Tibial artery (tissue), 4 donors: ENCODE measurements around the gene MED16.

Source experiments
- DNase-seq, 2 donors: peaks; one replicate each; pipeline ENCODE4 v3.0.0-alpha.2; 2019
- H3K27ac ChIP-seq, 2 donors: fragments of 200-600 bp; sonication (generic) in 1 of 2; 1 replicate in 1 of 2; 2 replicates in 1 of 2; pipeline ENCODE4 v1.5.1; 2018 to 2019; ENCODE audit warnings: mild to moderate bottlenecking in 1 of 2
- H3K27me3 ChIP-seq, 2 donors: fragments of 200-600 bp; sonication (generic) in 1 of 2; one replicate each; pipeline versions ENCODE4 v1.5.1 to v1.6.0; 2016 to 2019
- H3K36me3 ChIP-seq, 3 donors: fragments of 200-600 bp; sonication (generic) in 2 of 3; one replicate each; pipeline ENCODE4 v1.5.1; 2016 to 2019; ENCODE audit warnings: mild to moderate bottlenecking in 2 of 3
- H3K4me1 ChIP-seq, 4 donors: fragments of 200-600 bp; sonication (generic) in 2 of 4; 1 replicate in 3 of 4; 2 replicates in 1 of 4; pipeline ENCODE4 v1.5.1; 2016 to 2019
- H3K4me3 ChIP-seq, 2 donors: fragments of 200-600 bp; sonication (generic) in 1 of 2; 1 replicate in 1 of 2; 2 replicates in 1 of 2; pipeline ENCODE4 v1.5.1; 2018 to 2019; ENCODE audit warnings: mild to moderate bottlenecking in 2 of 2
- H3K9me3 ChIP-seq, 3 donors: fragments of 200-600 bp; sonication (generic) in 1 of 3; one replicate each; pipeline ENCODE4 v1.5.1; 2016 to 2019
- CTCF ChIP-seq, 2 experiments: fragments of 200-600 bp in 1 of 2; fragments of 450-650 bp in 1 of 2; IDR thresholded peaks; one replicate each; pipeline ENCODE4 v1.5.1; 2017 to 2019; ENCODE audit warnings: antibody characterized with exemption in 2 of 2, mild to moderate bottlenecking in 1 of 2, moderate library complexity in 1 of 2
- intact Hi-C: fragments of 100-400 bp; cut with DNase I; formaldehyde crosslinking; loops from one replicate; pipeline ENCODE4 v1.15.0; 2023; ENCODE audit warnings: low total_unique reads

The MED16 gene

GRCh38 chr19:899336-900042 is 6.5 kb upstream of the MED16 start:
- H3K4me1 ChIP-seq, result peaks cover 0 to 7% (median 0%) of the 10 kb centered on the region in 4 donors
- H3K27me3 ChIP-seq, result no peaks in the 10 kb centered on the region
- H3K36me3 ChIP-seq, result peaks cover 0 to 49% (median 35%) of the 10 kb centered on the region in 3 donors
- intact Hi-C loops, result no loop called here
- H3K4me3 ChIP-seq, result no peak overlapping the region
- DNase-seq, result no peak
- no peak overlapping the region for H3K27ac ChIP-seq
- no peak for TF ChIP-seq CTCF (IDR thresholded peaks at IDR 0.05)
- no peaks in the 10 kb centered on the region for H3K9me3 ChIP-seq

- H3K4me1 ChIP-seq, result peaks cover 0 to 7% (median 2%) of the 10 kb centered on the region in 4 donors
- H3K27ac ChIP-seq, result no peak overlapping the region
- no peaks in the 10 kb centered on the region for H3K9me3 ChIP-seq
- H3K4me3 ChIP-seq, result no peak overlapping the region
- DNase-seq, result no peak
- intact Hi-C loops, result no loop called here
- H3K36me3 ChIP-seq, result peaks cover 0 to 49% (median 35%) of the 10 kb centered on the region in 3 donors
- no peaks in the 10 kb centered on the region for H3K27me3 ChIP-seq
- TF ChIP-seq CTCF (IDR thresholded peaks at IDR 0.05), result no peak
These were observed 5.7 kb upstream of the MED16 start for GRCh38 chr19:898663-899062.

- H3K4me1 ChIP-seq, result peaks cover 0 to 5% (median 1%) of the 10 kb centered on the region in 4 donors
- no peak for DNase-seq
- H3K27me3 ChIP-seq, result no peaks in the 10 kb centered on the region
- no peaks in the 10 kb centered on the region for H3K9me3 ChIP-seq
- peaks cover 0 to 49% (median 35%) of the 10 kb centered on the region in 3 donors for H3K36me3 ChIP-seq
- no peak for TF ChIP-seq CTCF (IDR thresholded peaks at IDR 0.05)
- H3K4me3 ChIP-seq, result no peak overlapping the region
- intact Hi-C loops, result no loop called here
- no peak overlapping the region for H3K27ac ChIP-seq
These were observed 4.6 kb upstream of the MED16 start for GRCh38 chr19:897442-898039.

GRCh38 chr19:896999-897398 is 4.0 kb upstream of the MED16 start:
- no peaks in the 10 kb centered on the region for H3K27me3 ChIP-seq
- peaks cover 0 to 11% (median 3%) of the 10 kb centered on the region in 4 donors for H3K4me1 ChIP-seq
- H3K36me3 ChIP-seq, result peaks cover 0 to 48% (median 35%) of the 10 kb centered on the region in 3 donors
- DNase-seq, result no peak
- H3K4me3 ChIP-seq, result no peak overlapping the region
- TF ChIP-seq CTCF (IDR thresholded peaks at IDR 0.05), result no peak
- intact Hi-C loops, result no loop called here
- H3K27ac ChIP-seq, result no peak overlapping the region
- H3K9me3 ChIP-seq, result no peaks in the 10 kb centered on the region

- DNase-seq, result no peak
- TF ChIP-seq CTCF (IDR thresholded peaks at IDR 0.05), result no peak
These were observed 3.4 kb upstream of the MED16 start for GRCh38 chr19:896434-896833.

More at GRCh38 chr19:896434-896833, 3.4 kb upstream of the MED16 start:
- intact Hi-C loops, result no loop called here
- no peaks in the 10 kb centered on the region for H3K9me3 ChIP-seq
- H3K4me3 ChIP-seq, result no peak overlapping the region
- H3K27me3 ChIP-seq, result no peaks in the 10 kb centered on the region
- peaks cover 0 to 42% (median 29%) of the 10 kb centered on the region in 3 donors for H3K36me3 ChIP-seq
- H3K4me1 ChIP-seq, result peaks cover 0 to 15% (median 6%) of the 10 kb centered on the region in 4 donors
- H3K27ac ChIP-seq, result no peak overlapping the region
